ENCODE results near the gene CADM2. TPM values are rescaled to one million over a fixed set of nuclear protein-coding genes. Genes with fewer than 3 reads are reported as not detected.

CADM2 gene
- total and polyA plus RNA-seq, 12 donors: 0.10 to 12.6 (median 2.2) TPM

GRCh38 chr3:85632921-85633320, 674.1 kb downstream of the CADM2 start:
- no peaks in the 10 kb centered on the region for H3K9me3 ChIP-seq (replicated peaks in 1 of 3)
- no peak overlapping the region for H3K4me3 ChIP-seq
- intact Hi-C loops (cut with DNase I): no loop called here
- DNase-seq: no peak
- no peaks in the 10 kb centered on the region for H3K4me1 ChIP-seq (replicated peaks in 1 of 2)
- H3K27me3 ChIP-seq: no peaks in the 10 kb centered on the region
- no peaks in the 10 kb centered on the region for H3K36me3 ChIP-seq (replicated peaks in 1 of 2)
- TF ChIP-seq, protein P1, sequence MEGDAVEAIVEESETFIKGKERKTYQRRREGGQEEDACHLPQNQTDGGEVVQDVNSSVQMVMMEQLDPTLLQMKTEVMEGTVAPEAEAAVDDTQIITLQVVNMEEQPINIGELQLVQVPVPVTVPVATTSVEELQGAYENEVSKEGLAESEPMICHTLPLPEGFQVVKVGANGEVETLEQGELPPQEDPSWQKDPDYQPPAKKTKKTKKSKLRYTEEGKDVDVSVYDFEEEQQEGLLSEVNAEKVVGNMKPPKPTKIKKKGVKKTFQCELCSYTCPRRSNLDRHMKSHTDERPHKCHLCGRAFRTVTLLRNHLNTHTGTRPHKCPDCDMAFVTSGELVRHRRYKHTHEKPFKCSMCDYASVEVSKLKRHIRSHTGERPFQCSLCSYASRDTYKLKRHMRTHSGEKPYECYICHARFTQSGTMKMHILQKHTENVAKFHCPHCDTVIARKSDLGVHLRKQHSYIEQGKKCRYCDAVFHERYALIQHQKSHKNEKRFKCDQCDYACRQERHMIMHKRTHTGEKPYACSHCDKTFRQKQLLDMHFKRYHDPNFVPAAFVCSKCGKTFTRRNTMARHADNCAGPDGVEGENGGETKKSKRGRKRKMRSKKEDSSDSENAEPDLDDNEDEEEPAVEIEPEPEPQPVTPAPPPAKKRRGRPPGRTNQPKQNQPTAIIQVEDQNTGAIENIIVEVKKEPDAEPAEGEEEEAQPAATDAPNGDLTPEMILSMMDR (IDR thresholded peaks at IDR 0.05): no peak
- TF ChIP-seq POLR2A (IDR thresholded peaks at IDR 0.05): no peak
- 66 to 74% (median 69%) methylated on average over 4 of the region's 4 CpGs for WGBS, 4 donors
- H3K27ac ChIP-seq: no peak overlapping the region

DNA sequence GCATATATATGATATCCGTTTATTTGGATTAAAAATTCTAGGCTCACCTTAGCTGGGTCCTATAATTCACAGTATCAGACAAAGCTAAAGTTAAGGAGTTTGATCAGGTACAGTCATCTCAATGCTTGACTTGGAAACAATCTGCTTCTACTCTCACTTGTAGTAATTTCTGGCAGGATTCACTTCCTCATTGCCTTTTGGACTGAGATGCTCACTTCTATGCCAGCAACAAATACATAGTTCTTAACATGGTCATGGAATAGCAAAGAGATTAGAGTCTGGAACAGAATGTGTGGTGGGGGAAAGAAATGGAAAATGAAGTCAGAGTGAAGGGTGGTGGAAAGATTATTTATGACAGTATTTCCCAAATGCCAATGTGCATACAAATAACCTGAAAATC, 693.6 kb downstream of the CADM2 start:
- 67 to 89% (median 76%) methylated on average over 1 of the region's 1 CpG for WGBS, 4 donors
- Histone ChIP-seq H3K4me3 (no peak overlapping the region), H3K9me3 (replicated peaks in 1 of 3) (no peaks in the 10 kb centered on the region), H3K27me3 (no peaks in the 10 kb centered on the region), H3K27ac (no peak overlapping the region), H3K4me1 (replicated peaks in 1 of 2) (no peaks in the 10 kb centered on the region), H3K36me3 (replicated peaks in 1 of 2) (no peaks in the 10 kb centered on the region)
- TF ChIP-seq, protein P1 (IDR thresholded peaks at IDR 0.05): no peak
- TF ChIP-seq POLR2A (IDR thresholded peaks at IDR 0.05): no peak
- intact Hi-C loops (cut with DNase I): no loop called here
- DNase-seq: no peak

- Histone ChIP-seq H3K9me3 (replicated peaks in 1 of 3) (no peaks in the 10 kb centered on the region), H3K4me3 (no peak overlapping the region), H3K36me3 (replicated peaks in 1 of 2) (no peaks in the 10 kb centered on the region), H3K27me3 (no peaks in the 10 kb centered on the region), H3K4me1 (replicated peaks in 1 of 2) (no peaks in the 10 kb centered on the region), H3K27ac (no peak overlapping the region)
- TF ChIP-seq, protein P1 (IDR thresholded peaks at IDR 0.05): no peak
- TF ChIP-seq POLR2A (IDR thresholded peaks at IDR 0.05): no peak
- intact Hi-C loops (cut with DNase I): no loop called here
- no peak for DNase-seq
- WGBS, 4 donors: 51 to 54% (median 52%) methylated on average over 2 of the region's 2 CpGs
Observed at GRCh38 chr3:85660451-85660850, 701.7 kb downstream of the CADM2 start.

DNA sequence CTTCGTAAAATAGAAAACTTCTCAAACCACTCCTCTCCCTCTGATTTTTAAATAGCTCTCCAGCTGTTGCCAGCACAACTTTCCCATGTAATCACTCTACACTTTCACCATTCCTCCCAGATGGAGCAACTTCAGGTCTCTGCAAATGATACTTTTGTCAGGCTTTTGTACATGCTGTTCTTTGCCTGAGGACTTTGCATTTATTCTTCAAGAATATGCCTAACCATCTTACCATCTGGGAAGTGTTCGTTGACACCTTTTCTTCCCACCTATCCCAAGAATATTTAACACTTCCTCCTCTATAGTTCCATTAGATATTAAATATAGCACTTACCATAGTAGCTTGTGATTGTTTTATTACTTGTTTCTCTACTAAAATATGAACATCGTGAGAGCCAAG, 703.7 kb downstream of the CADM2 start:
- Histone ChIP-seq H3K9me3 (replicated peaks in 1 of 3) (no peaks in the 10 kb centered on the region), H3K36me3 (replicated peaks in 1 of 2) (no peaks in the 10 kb centered on the region), H3K4me1 (replicated peaks in 1 of 2) (no peaks in the 10 kb centered on the region), H3K27me3 (no peaks in the 10 kb centered on the region), H3K27ac (no peak overlapping the region), H3K4me3 (no peak overlapping the region)
- no peak for DNase-seq
- WGBS, 4 donors: 65 to 76% (median 73%) methylated on average over 3 of the region's 3 CpGs
- intact Hi-C loops (cut with DNase I): no loop called here
- no peak for TF ChIP-seq POLR2A (IDR thresholded peaks at IDR 0.05)
- TF ChIP-seq, protein P1 (IDR thresholded peaks at IDR 0.05): no peak

Measured in adrenal gland (tissue), 12 donors.